GM23338 (cell line): ENCODE data around the gene STPG2. TPM values are rescaled to one million over a fixed set of nuclear protein-coding genes. Genes with fewer than 3 reads are reported as not detected.

Source experiments
- ATAC-seq: fragments of 200-7000 bp; cut with Tn5 transposase; 3 replicates; pipeline ENCODE4 v1.9.1; 2020
- DNase-seq: peaks from one replicate; pipeline ENCODE4 v3.0.0-alpha.2; 2015; ENCODE audit warnings: low spot score
- H2AFZ ChIP-seq: fragments of 200-600 bp; sonication (generic); 2 replicates; pipeline ENCODE4 v1.8.0; 2016; ENCODE audit warnings: antibody characterized with exemption, mild to moderate bottlenecking, moderate library complexity
- H3F3A ChIP-seq: fragments of 200-600 bp; sonication (generic); replicated peaks from 2 replicates; pipeline ENCODE4 v1.8.0; 2017; ENCODE audit warnings: antibody characterized with exemption, mixed run types, low read depth
- H3K27ac ChIP-seq: fragments of 200-600 bp; sonication (generic); 2 replicates; pipeline ENCODE4 v1.6.1; 2016; ENCODE audit warnings: low read depth
- H3K27me3 ChIP-seq: fragments of 200-600 bp; sonication (generic); 2 replicates; pipeline ENCODE4 v1.8.0; 2016; ENCODE audit warnings: mild to moderate bottlenecking, mixed run types, moderate library complexity; ENCODE audit not compliant: insufficient read depth
- H3K36me3 ChIP-seq: fragments of 200-600 bp; sonication (generic); 2 replicates; pipeline ENCODE4 v1.8.0; 2016; ENCODE audit warnings: mild to moderate bottlenecking; ENCODE audit not compliant: insufficient read depth
- H3K4me1 ChIP-seq: fragments of 200-600 bp; sonication (generic); 2 replicates; pipeline ENCODE4 v1.8.0; 2016; ENCODE audit warnings: mild to moderate bottlenecking, moderate library complexity; ENCODE audit not compliant: insufficient read depth
- H3K4me2 ChIP-seq: fragments of 200-600 bp; sonication (generic); 2 replicates; pipeline ENCODE4 v1.7.1; 2017; ENCODE audit warnings: mixed run types
- H3K4me3 ChIP-seq: fragments of 200-600 bp; sonication (generic); 2 replicates; pipeline ENCODE4 v1.6.1; 2016; ENCODE audit warnings: mixed run types
- H3K79me2 ChIP-seq: fragments of 200-600 bp; sonication (generic); replicated peaks from 2 replicates; pipeline ENCODE4 v1.8.0; 2017; ENCODE audit warnings: mild to moderate bottlenecking; ENCODE audit not compliant: insufficient read depth
- H3K9me2 ChIP-seq: fragments of 200-600 bp; sonication (generic); 2 replicates; pipeline ENCODE4 v1.8.0; 2017; ENCODE audit not compliant: insufficient read depth
- H4K20me1 ChIP-seq: fragments of 200-600 bp; sonication (generic); replicated peaks from 2 replicates; pipeline ENCODE4 v1.8.0; 2017; ENCODE audit warnings: mild to moderate bottlenecking; ENCODE audit not compliant: insufficient read depth
- H3K27ac Mint-ChIP-seq: 2 replicates; pipeline ENCODE4 v1.8.0; 2020; ENCODE audit warnings: inconsistent platforms, mild to moderate bottlenecking, moderate library complexity, mixed read lengths
- H3K27me3 Mint-ChIP-seq: 3 replicates; pipeline ENCODE4 v1.8.0; 2022; ENCODE audit warnings: low read depth, mild to moderate bottlenecking, moderate library complexity, mixed read lengths, inconsistent platforms; ENCODE audit not compliant: insufficient read depth, poor library complexity
- H3K36me3 Mint-ChIP-seq: 3 replicates; pipeline ENCODE4 v1.8.0; 2021; ENCODE audit warnings: low read depth, mild to moderate bottlenecking, inconsistent platforms, moderate library complexity, mixed read lengths
- H3K4me1 Mint-ChIP-seq: 3 replicates; pipeline ENCODE4 v1.8.0; 2020; ENCODE audit warnings: mild to moderate bottlenecking, inconsistent platforms, mixed read lengths
- H3K4me3 Mint-ChIP-seq: 3 replicates; pipeline ENCODE4 v1.8.0; 2021; ENCODE audit warnings: moderate library complexity, mild to moderate bottlenecking, inconsistent platforms, mixed read lengths
- H3K9me3 Mint-ChIP-seq: 3 replicates; pipeline ENCODE4 v1.8.0; 2020; ENCODE audit warnings: moderate library complexity, mild to moderate bottlenecking, inconsistent platforms, mixed read lengths
- CREB1 ChIP-seq: fragments of 250-450 bp; sonication (Bioruptor Pico); IDR thresholded peaks from 2 replicates; pipeline ENCODE4 v1.5.0; 2020; ENCODE audit warnings: low read depth, mild to moderate bottlenecking, moderate library complexity
- CTCF ChIP-seq, 2 experiments: fragments of 200-600 bp in 1 of 2; sonication (generic) in 1 of 2; conservative IDR thresholded peaks; 2 replicates each; pipeline versions ENCODE4 v1.5.1 to v1.6.1; 2016 to 2017; ENCODE audit warnings: antibody characterized with exemption in 2 of 2, low read depth in 2 of 2, mild to moderate bottlenecking in 2 of 2, moderate library complexity in 1 of 2
- ETS1 ChIP-seq: IDR thresholded peaks from 2 replicates; pipeline ENCODE4 v1.6.1; 2016; ENCODE audit warnings: antibody characterized with exemption
- EZH2phosphoT487 ChIP-seq: fragments of 200-600 bp; sonication (generic); IDR thresholded peaks from one replicate; pipeline ENCODE4 v1.8.1; 2018; ENCODE audit warnings: antibody characterized with exemption; ENCODE audit not compliant: unreplicated experiment
- JUNB ChIP-seq: IDR thresholded peaks from one replicate; pipeline ENCODE4 v1.6.1; 2016; ENCODE audit warnings: antibody characterized with exemption; ENCODE audit not compliant: unreplicated experiment
- NANOG ChIP-seq: IDR thresholded peaks from 2 replicates; pipeline ENCODE4 v1.6.1; 2016; ENCODE audit warnings: antibody characterized with exemption, borderline replicate concordance
- POLR2AphosphoS5 ChIP-seq: IDR thresholded peaks from 2 replicates; pipeline ENCODE4 v1.6.1; 2016; ENCODE audit warnings: antibody characterized with exemption, low read depth
- REST ChIP-seq: IDR thresholded peaks from one replicate; pipeline ENCODE4 v1.6.1; 2018; ENCODE audit warnings: antibody characterized with exemption; ENCODE audit not compliant: unreplicated experiment
- STAT1 ChIP-seq: IDR thresholded peaks from one replicate; pipeline ENCODE4 v1.6.1; 2016; ENCODE audit warnings: antibody characterized with exemption; ENCODE audit not compliant: unreplicated experiment
- ZNF114 ChIP-seq: fragments of 250-450 bp; sonication (Bioruptor Pico); IDR thresholded peaks from 2 replicates; pipeline ENCODE4 v1.5.0; 2020; ENCODE audit warnings: mild to moderate bottlenecking, moderate library complexity
- ZNF331 ChIP-seq: fragments of 250-450 bp; sonication (Bioruptor Pico); IDR thresholded peaks from 2 replicates; pipeline ENCODE4 v1.5.0; 2020; ENCODE audit warnings: low read depth, mild to moderate bottlenecking, moderate library complexity
- polyA plus RNA-seq: library from polyadenylated mRNA; unstranded; fragments of >200 nt; fragmentation: Nextera tagmentation; extraction: Ambion mirVana; gene quantifications from 2 replicates; pipeline ENCODE4 v1.2.1, GENCODE V29; 2016
- total RNA-seq: library from RNA; depleted of rRNA; stranded (reverse); fragments of >200 nt; shearing (Covaris generic); gene quantifications from 2 replicates; pipeline ENCODE4 v1.2.3, GENCODE V29; 2014

The STPG2 gene
- total and polyA plus RNA-seq, 2 experiments from 2014 or later, result 0.17 to 0.32 TPM

GRCh38 chr4:97942137-97942536 lies 201.1 kb downstream of the STPG2 start:
- H3K9me2 ChIP-seq, result 0 out of 2 replicates have a peak, but pooled peaks cover 1% of the 10 kb centered on the region
- Mint-ChIP-seq H3K4me3 (no peak overlapping the region), H3K4me1 (no peaks in the 10 kb centered on the region), H3K9me3 (peaks cover 13% of the 10 kb centered on the region), H3K36me3 (peaks cover 7% of the 10 kb centered on the region), H3K27ac (no peak overlapping the region), H3K27me3 (no peaks in the 10 kb centered on the region)
- H4K20me1 ChIP-seq, result no peaks in the 10 kb centered on the region
- H2AFZ ChIP-seq, result no peak overlapping the region
- H3K4me2 ChIP-seq, result no peak overlapping the region
- no peaks in the 10 kb centered on the region for H3F3A ChIP-seq
- H3K79me2 ChIP-seq, result no peaks in the 10 kb centered on the region
- no peaks in the 10 kb centered on the region for H3K27me3 ChIP-seq
- DNase-seq (no peak), ATAC-seq (no peak)
- TF ChIP-seq REST (no peak), ZNF114 (no peak), POLR2AphosphoS5 (no peak), EZH2phosphoT487 (no peak), NANOG (no peak), JUNB (no peak), CTCF (conservative IDR thresholded peaks at IDR 0.05; ENCODE audit: low read depth in 2 of 2) (no peak), ZNF331 (CRISPR knock-in tag) (no peak), STAT1 (no peak), ETS1 (no peak), CREB1 (CRISPR knock-in tag) (no peak)
- no peaks in the 10 kb centered on the region for H3K4me1 ChIP-seq
- H3K4me3 ChIP-seq, result no peak overlapping the region
- H3K27ac ChIP-seq, result no peak overlapping the region
- H3K36me3 ChIP-seq, result no peaks in the 10 kb centered on the region

- Histone ChIP-seq H3F3A (no peaks in the 10 kb centered on the region), H2AFZ (no peak overlapping the region), H3K79me2 (no peaks in the 10 kb centered on the region), H4K20me1 (no peaks in the 10 kb centered on the region), H3K36me3 (no peaks in the 10 kb centered on the region), H3K27me3 (no peaks in the 10 kb centered on the region), H3K4me1 (no peaks in the 10 kb centered on the region), H3K9me2 (0 out of 2 replicates have a peak, but pooled peaks cover 8% of the 10 kb centered on the region), H3K27ac (no peak overlapping the region), H3K4me3 (no peak overlapping the region), H3K4me2 (no peak overlapping the region)
- Mint-ChIP-seq H3K27ac (no peak overlapping the region), H3K27me3 (no peaks in the 10 kb centered on the region), H3K9me3 (peaks cover 13% of the 10 kb centered on the region), H3K4me1 (no peaks in the 10 kb centered on the region), H3K36me3 (peaks cover 7% of the 10 kb centered on the region), H3K4me3 (no peak overlapping the region)
- DNase-seq (no peak), ATAC-seq (no peak)
- TF ChIP-seq CREB1 (CRISPR knock-in tag) (no peak), STAT1 (no peak), ZNF331 (CRISPR knock-in tag) (no peak), NANOG (no peak), EZH2phosphoT487 (no peak), ZNF114 (no peak)
Observed at GRCh38 chr4:97938141-97938540, 205.1 kb downstream of the STPG2 start.
